GM18520 (cell line): ENCODE results near the gene SAMM50.
A peak's percentile ranks its signal among the peaks of the same experiment; 100 is the strongest.
"Not testable (repeated sequence)": the region's sequence is repeated elsewhere in the genome, so short reads cannot be mapped to it uniquely, and the experiment has no call there.

Experiments
- ATAC-seq: cut with Tn5 transposase; IDR thresholded peaks from one replicate; pipeline ENCODE4 v1.9.1; 2021; ENCODE audit not compliant: unreplicated experiment

Gene SAMM50

GRCh38 chr22:43999378-43999777 is 44.1 kb downstream of the SAMM50 start:
- no peak for ATAC-seq

- ATAC-seq = no peak
Observed at GRCh38 chr22:44000123-44000522, 44.9 kb downstream of the SAMM50 start.

- no peak for ATAC-seq
Observed at GRCh38 chr22:44001521-44001920, 46.3 kb downstream of the SAMM50 start.

GRCh38 chr22:44002324-44002723 is 47.1 kb downstream of the SAMM50 start:
- no peak for ATAC-seq

- ATAC-seq = no peak
Observed at GRCh38 chr22:44002997-44003396, 47.8 kb downstream of the SAMM50 start.

- ATAC-seq = no peak
Observed at GRCh38 chr22:44003405-44004103, 48.3 kb downstream of the SAMM50 start.

GRCh38 chr22:44004104-44004460 is 48.8 kb downstream of the SAMM50 start:
- ATAC-seq = no peak

- ATAC-seq = no peak
Observed at GRCh38 chr22:44005524-44005923, 50.3 kb downstream of the SAMM50 start.

- no peak for ATAC-seq
Observed at GRCh38 chr22:44012162-44012561, 56.9 kb downstream of the SAMM50 start.

- ATAC-seq = no peak
Observed at GRCh38 chr22:44012591-44012990, 57.3 kb downstream of the SAMM50 start.

- ATAC-seq = no peak
Observed at GRCh38 chr22:44014241-44014640, 59.0 kb downstream of the SAMM50 start.

- ATAC-seq = not testable (repeated sequence)
Observed at GRCh38 chr22:44016586-44016985, 61.3 kb downstream of the SAMM50 start.

GRCh38 chr22:44018594-44018993 is 63.4 kb downstream of the SAMM50 start:
- no peak for ATAC-seq

GRCh38 chr22:44019416-44019815 is 64.2 kb downstream of the SAMM50 start:
- no peak for ATAC-seq

- no peak for ATAC-seq
Observed at GRCh38 chr22:44019846-44020245, 64.6 kb downstream of the SAMM50 start.

- no peak for ATAC-seq
Observed at GRCh38 chr22:44020981-44021380, 65.7 kb downstream of the SAMM50 start.

GRCh38 chr22:44023404-44024287 is 68.4 kb downstream of the SAMM50 start:
- ATAC-seq = no peak

- ATAC-seq = no peak
Observed at GRCh38 chr22:44024288-44024921, 69.2 kb downstream of the SAMM50 start, which contains the start of gene PARVB. TSS of gene PARVB (plus strand) at chr22:44024302. CDS start at chr22:44024340, 38 bp downstream.

- ATAC-seq = peak; percentile 49
Observed at GRCh38 chr22:44025171-44026065, 70.2 kb downstream of the SAMM50 start.

- no peak for ATAC-seq
Observed at GRCh38 chr22:44026066-44026629, 70.9 kb downstream of the SAMM50 start.
